ENCODE data around the gene EEIG1.

The EEIG1 gene

DNA sequence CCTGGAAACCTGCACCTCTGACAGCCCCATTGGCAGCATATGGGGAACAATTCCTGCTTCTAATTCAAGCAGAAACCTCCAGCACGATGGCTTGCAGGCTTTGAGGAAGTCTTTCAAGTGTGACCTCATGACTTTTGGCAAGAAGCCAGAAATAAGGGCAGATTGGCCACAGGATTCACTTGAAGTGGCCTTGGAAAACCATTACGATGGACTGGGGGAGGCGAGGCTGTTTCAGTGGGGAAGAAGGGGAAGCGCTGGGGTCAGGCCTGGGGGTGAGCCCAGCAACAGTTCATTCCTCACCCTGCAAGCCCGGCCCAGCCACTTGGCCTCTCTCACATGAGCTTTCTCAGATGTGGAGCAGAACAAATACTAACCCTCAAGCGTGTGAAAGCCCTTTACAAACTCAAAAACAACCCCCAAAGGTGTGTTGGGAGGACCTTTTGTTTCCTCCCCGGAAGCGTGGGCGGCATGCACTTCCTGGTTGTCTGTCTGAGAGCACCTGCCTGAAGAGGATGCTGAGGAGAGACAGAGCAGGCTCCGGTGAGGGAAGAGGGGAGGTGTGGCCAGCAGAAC lies 26.9 kb upstream of the EEIG1 start:
- Mint-ChIP-seq H3K27ac (peak overlapping the region; percentile 90), H3K36me3 (peaks cover 4% of the 10 kb centered on the region), H3K27me3 (no peaks in the 10 kb centered on the region), H3K9me3 (peaks cover 3% of the 10 kb centered on the region), H3K4me3 (peak overlapping the region; percentile 64), H3K4me1 (peaks cover 51% of the 10 kb centered on the region)
- ATAC-seq = peak; percentile 96

- Mint-ChIP-seq H3K4me1 (peaks cover 45% of the 10 kb centered on the region), H3K9me3 (peaks cover 3% of the 10 kb centered on the region), H3K36me3 (peaks cover 4% of the 10 kb centered on the region), H3K27me3 (no peaks in the 10 kb centered on the region), H3K27ac (peak overlapping the region; percentile 90), H3K4me3 (no peak overlapping the region)
- ATAC-seq = no peak
Measured at GRCh38 chr9:128006332-128006996, 25.7 kb upstream of the EEIG1 start.

DNA sequence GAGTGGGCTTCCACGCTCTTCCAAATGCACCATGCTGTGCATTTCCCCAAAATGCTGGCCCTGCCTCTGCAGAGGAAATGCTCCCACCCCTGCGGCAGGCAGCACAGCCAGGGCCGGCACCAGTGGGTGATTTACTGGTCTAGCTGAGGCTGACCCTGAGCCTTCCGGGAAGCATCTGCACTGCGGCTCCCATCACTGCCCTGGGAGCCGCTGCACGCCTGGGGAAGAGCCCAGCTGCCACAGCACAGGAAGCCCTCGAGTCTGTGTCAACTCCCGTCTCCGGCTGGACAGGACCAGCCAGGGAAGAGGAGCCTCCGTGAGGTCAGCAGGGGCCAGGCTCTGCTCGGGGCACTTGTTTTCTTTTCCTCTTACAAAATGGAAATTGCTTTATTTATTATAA lies 25.1 kb upstream of the EEIG1 start:
- Mint-ChIP-seq H3K4me1 (peaks cover 40% of the 10 kb centered on the region), H3K36me3 (peaks cover 4% of the 10 kb centered on the region), H3K9me3 (peaks cover 3% of the 10 kb centered on the region), H3K27me3 (no peaks in the 10 kb centered on the region), H3K4me3 (no peak overlapping the region), H3K27ac (peak overlapping the region; percentile 90)
- no peak for ATAC-seq

DNA sequence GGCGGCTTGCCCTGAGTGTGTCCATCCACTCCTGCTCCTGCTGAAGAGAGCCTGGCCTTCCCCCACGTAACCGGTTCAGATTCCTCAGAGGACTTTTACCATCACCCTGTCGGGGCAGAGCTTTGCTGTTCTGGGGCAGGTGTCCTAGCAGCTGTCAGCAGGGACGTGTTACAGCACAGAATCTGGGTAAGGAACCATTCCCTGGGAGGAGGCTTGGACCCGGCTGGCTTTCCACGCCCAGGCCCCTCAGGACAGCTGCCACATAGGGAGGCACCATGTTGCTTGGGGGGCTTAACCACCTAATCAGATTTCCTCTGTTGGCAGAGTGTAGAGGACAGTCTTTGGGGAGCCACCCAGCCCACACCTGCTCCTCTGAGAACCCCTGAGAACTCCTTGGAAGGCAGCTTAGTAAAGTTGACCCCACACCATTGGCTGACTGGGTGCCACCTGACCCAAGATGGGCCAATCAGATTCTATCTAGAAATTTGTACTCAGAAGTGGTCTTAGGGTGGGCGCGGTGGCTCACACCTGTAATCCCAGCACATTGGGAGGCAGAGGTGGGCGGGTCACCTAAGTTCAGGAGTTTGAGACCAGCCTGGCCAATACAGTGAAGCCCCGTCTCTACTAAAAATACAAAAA lies 23.3 kb upstream of the EEIG1 start:
- ATAC-seq = no peak
- peak overlapping the region; percentile 22 for H3K27ac Mint-ChIP-seq
- H3K27me3 Mint-ChIP-seq = no peaks in the 10 kb centered on the region
- no peak overlapping the region for H3K4me3 Mint-ChIP-seq
- peaks cover 4% of the 10 kb centered on the region for H3K36me3 Mint-ChIP-seq
- H3K4me1 Mint-ChIP-seq = peaks cover 39% of the 10 kb centered on the region
- H3K9me3 Mint-ChIP-seq = peaks cover 3% of the 10 kb centered on the region

- H3K4me1 Mint-ChIP-seq = peaks cover 29% of the 10 kb centered on the region
- H3K9me3 Mint-ChIP-seq = peaks cover 1% of the 10 kb centered on the region
- ATAC-seq = no peak
- H3K36me3 Mint-ChIP-seq = peaks cover 2% of the 10 kb centered on the region
- no peaks in the 10 kb centered on the region for H3K27me3 Mint-ChIP-seq
- H3K27ac Mint-ChIP-seq = peak overlapping the region; percentile 22
- H3K4me3 Mint-ChIP-seq = no peak overlapping the region
Measured at GRCh38 chr9:128002959-128003358, 22.2 kb upstream of the EEIG1 start.

DNA sequence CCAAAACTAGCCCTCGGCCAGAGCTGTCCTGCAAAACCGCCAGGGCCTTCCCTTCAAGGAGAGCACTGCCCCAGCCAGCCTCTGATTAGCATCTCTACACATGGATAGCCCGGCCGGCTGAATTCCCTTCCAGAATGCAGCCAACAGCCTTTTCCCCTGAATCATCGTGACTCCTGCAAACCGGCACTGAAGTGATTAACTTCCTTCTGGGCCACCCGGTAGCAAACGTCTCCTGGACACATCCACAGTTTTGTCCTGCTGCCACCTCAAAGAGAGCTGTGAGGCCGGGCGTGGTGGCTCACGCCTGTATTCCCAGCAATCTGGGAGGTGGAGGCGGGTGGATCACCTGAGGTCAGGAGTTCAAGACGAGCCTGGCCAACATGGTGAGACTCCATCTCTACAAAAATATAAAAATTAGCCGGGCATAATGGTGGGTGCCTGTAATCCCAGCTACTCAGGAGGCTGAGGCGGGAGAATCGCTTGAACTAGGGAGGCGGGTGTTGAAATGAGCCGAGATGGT lies 21.1 kb upstream of the EEIG1 start:
- Mint-ChIP-seq H3K4me3 (no peak overlapping the region), H3K27ac (no peak overlapping the region), H3K36me3 (no peaks in the 10 kb centered on the region), H3K27me3 (no peaks in the 10 kb centered on the region), H3K4me1 (peaks cover 18% of the 10 kb centered on the region), H3K9me3 (no peaks in the 10 kb centered on the region)
- ATAC-seq = no peak

DNA sequence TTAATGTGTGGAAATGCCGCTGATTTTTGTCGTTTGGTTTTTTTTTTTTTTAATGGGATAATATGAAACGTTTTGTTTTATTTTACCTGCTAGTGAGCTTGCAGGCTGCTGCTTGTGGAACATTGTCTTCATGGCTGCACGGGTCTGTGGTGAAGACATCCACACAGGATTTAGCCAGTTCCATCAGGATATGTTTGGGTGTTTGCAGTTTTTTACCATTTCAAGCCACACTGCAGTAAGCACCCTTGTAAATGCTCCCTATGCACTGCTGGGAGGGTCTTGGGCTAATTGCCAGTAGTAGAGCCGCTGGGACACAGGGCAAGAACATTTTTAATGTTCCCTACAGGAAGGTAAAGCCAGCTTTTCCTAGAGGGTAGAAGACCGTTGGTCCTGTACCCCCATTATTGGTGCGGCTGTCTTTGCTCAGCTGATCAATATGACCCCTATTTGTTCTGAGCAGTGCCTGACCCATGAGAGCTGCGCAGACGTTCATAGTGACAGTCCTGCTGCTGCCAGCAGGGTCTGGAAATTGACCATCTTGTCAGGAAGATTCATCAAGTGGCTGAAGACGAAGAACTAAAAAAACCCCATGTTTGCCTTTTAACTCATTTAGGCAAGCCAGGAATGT lies 20.5 kb upstream of the EEIG1 start:
- Mint-ChIP-seq H3K9me3 (no peaks in the 10 kb centered on the region), H3K36me3 (no peaks in the 10 kb centered on the region), H3K27ac (no peak overlapping the region), H3K4me1 (peaks cover 13% of the 10 kb centered on the region), H3K4me3 (no peak overlapping the region), H3K27me3 (no peaks in the 10 kb centered on the region)
- ATAC-seq = no peak

DNA sequence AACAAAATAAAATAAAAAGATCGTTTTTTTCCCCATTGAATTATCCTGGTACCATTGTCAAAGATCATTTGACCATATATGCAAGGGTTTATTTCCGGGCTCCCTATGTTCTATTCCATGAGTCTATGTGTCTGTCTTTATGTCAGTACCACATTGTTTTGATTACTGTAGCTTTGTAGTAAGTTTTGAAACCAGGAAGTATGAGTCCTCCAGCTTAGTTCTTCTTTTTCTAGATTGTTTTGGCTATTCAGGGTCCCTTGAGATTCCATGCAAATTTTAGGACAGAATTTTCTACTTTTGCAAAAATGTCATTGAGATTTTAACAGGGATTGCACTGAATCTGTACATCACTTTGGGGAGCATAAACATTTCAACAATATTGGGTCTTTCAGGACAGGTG lies 18.7 kb upstream of the EEIG1 start:
- Mint-ChIP-seq H3K9me3 (no peaks in the 10 kb centered on the region), H3K4me1 (peaks cover 13% of the 10 kb centered on the region), H3K27me3 (no peaks in the 10 kb centered on the region), H3K4me3 (no peak overlapping the region), H3K36me3 (no peaks in the 10 kb centered on the region), H3K27ac (no peak overlapping the region)
- ATAC-seq = no peak

DNA sequence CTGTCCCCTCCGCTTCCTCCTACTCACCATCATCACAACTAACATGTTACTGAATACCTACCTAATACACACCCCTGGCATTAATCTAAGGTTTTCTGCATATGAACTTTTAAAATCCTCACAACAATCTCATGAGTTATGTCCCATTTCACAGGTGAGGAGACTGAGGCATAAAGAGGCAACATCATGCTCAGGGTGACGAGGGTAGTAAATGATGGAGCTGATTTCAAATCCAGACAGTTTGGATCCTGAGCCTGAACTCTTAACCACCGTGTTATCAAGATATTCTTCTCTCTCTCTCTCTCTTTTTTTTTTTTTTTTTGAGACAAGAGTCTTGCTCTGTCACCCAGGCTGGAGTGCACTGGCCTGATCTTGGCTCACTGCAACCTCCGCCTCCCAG lies 12.9 kb upstream of the EEIG1 start:
- peak overlapping the region; percentile 84 for H3K27ac Mint-ChIP-seq
- ATAC-seq = no peak
- no peak overlapping the region for H3K4me3 Mint-ChIP-seq
- H3K27me3 Mint-ChIP-seq = no peaks in the 10 kb centered on the region
- peaks cover 27% of the 10 kb centered on the region for H3K4me1 Mint-ChIP-seq
- H3K9me3 Mint-ChIP-seq = no peaks in the 10 kb centered on the region
- no peaks in the 10 kb centered on the region for H3K36me3 Mint-ChIP-seq

- peak; percentile 53 for ATAC-seq
- Mint-ChIP-seq H3K36me3 (no peaks in the 10 kb centered on the region), H3K9me3 (no peaks in the 10 kb centered on the region), H3K4me1 (peaks cover 41% of the 10 kb centered on the region), H3K4me3 (no peak overlapping the region), H3K27ac (peak overlapping the region; percentile 84), H3K27me3 (no peaks in the 10 kb centered on the region)
Measured at GRCh38 chr9:127991757-127992274, 11.0 kb upstream of the EEIG1 start.

DNA sequence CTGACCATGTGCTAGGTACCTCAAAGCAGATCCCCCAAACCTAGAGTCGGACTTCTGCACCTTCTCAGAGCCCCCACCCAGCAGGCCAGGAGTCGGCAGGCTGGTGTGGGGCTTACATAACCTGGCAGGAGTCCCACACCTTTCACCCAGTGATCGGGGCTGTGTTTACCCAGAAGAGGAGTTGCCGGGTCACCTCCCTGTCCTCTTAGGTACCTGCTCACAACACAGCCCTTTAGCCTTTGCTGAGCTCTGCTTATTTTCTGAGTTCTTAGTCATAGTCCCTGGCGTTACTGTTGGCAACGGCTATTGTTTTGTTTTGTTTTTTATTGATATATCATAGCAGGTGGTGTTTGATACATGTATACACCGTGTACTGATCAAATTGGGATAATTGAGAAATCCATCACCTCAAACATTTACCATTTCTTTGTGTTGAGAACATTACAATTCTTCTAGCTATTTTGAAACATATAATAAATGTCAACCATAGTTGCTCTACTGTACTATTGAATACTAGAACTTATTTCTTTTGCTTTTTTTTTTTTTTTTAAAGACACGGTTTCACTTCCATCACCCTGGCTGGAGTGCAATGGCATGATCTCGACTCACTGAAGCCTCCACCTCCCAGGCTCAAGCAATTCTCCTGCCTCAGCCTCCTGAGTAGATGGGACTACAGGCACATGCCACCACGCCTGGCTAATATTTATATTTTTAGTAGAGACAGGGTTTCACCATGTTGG lies 10.4 kb upstream of the EEIG1 start:
- Mint-ChIP-seq H3K27me3 (no peaks in the 10 kb centered on the region), H3K9me3 (no peaks in the 10 kb centered on the region), H3K4me1 (peaks cover 47% of the 10 kb centered on the region), H3K36me3 (no peaks in the 10 kb centered on the region), H3K27ac (peak overlapping the region; percentile 84), H3K4me3 (peak overlapping the region; percentile 11)
- peak; percentile 65 for ATAC-seq

GRCh38 chr9:127990554-127990953 lies 9.8 kb upstream of the EEIG1 start:
- H3K27ac Mint-ChIP-seq = peak overlapping the region; percentile 84
- no peak overlapping the region for H3K4me3 Mint-ChIP-seq
- H3K4me1 Mint-ChIP-seq = peaks cover 47% of the 10 kb centered on the region
- no peaks in the 10 kb centered on the region for H3K36me3 Mint-ChIP-seq
- H3K27me3 Mint-ChIP-seq = no peaks in the 10 kb centered on the region
- no peak for ATAC-seq
- H3K9me3 Mint-ChIP-seq = no peaks in the 10 kb centered on the region

GRCh38 chr9:127989094-127989493 lies 8.3 kb upstream of the EEIG1 start:
- no peaks in the 10 kb centered on the region for H3K36me3 Mint-ChIP-seq
- no peak overlapping the region for H3K4me3 Mint-ChIP-seq
- H3K27ac Mint-ChIP-seq = peak overlapping the region; percentile 73
- ATAC-seq = no peak
- no peaks in the 10 kb centered on the region for H3K9me3 Mint-ChIP-seq
- peaks cover 60% of the 10 kb centered on the region for H3K4me1 Mint-ChIP-seq
- H3K27me3 Mint-ChIP-seq = no peaks in the 10 kb centered on the region

- Mint-ChIP-seq H3K4me1 (peaks cover 79% of the 10 kb centered on the region), H3K27me3 (no peaks in the 10 kb centered on the region), H3K36me3 (no peaks in the 10 kb centered on the region), H3K27ac (peak overlapping the region; percentile 81), H3K9me3 (no peaks in the 10 kb centered on the region), H3K4me3 (peak overlapping the region; percentile 53)
- peak; percentile 57 for ATAC-seq
Measured at GRCh38 chr9:127987103-127987614, 6.4 kb upstream of the EEIG1 start.
